HCT116 (cell line): ENCODE results near the gene CCDC15. TPM values are rescaled to one million over a fixed set of nuclear protein-coding genes. Genes with fewer than 3 reads are reported as not detected.

Experiments
- ATAC-seq: fragments of 200-7000 bp; cut with Tn5 transposase; 2 replicates; pipeline ENCODE4 v1.9.1; 2020; ENCODE audit warnings: mild to moderate bottlenecking, moderate library complexity
- BruUV-seq: library from RNA; stranded (reverse); fragments of 400-500 nt; replicated peaks from 2 replicates; lab custom pipeline; 2021; lab: Mats Ljungman, UMichigan
- CTCF ChIA-PET: fragments of 300-600 bp; sonication (Branson Sonifier 250); formaldehyde crosslinking; loops from one replicate; lab custom pipeline; 2021; ENCODE audit warnings: antibody characterized with exemption; lab: Charles Lee
- POLR2A ChIA-PET: fragments of 300-600, 350-600 bp; sonication (Branson Sonifier 250); formaldehyde crosslinking; loops from one replicate; lab custom pipeline; 2021; ENCODE audit warnings: antibody characterized with exemption; lab: Charles Lee
- RAD21 ChIA-PET, 2 experiments: fragments of 300-600 bp; sonication (Branson Sonifier 250); formaldehyde crosslinking; loops; one replicate each; lab custom pipeline; 2023; ENCODE audit warnings: low total read pairs in 2 of 2; ENCODE audit not compliant: uncharacterized antibody in 2 of 2, unreplicated experiment in 2 of 2, low non-redundant PET in 1 of 2; lab: Charles Lee
- DNase-seq: peaks from one replicate; pipeline ENCODE4 v3.0.0-alpha.2; 2010; ENCODE audit warnings: low read depth, low spot score
- H2AFZ ChIP-seq: fragments of 200-600 bp; shearing (Covaris generic), sonication (generic); 2 replicates; pipeline ENCODE4 v1.6.1; 2017; ENCODE audit warnings: low read depth, mixed run types, mixed read lengths, antibody characterized with exemption, low read length; ENCODE audit not compliant: poor library complexity, severe bottlenecking
- H3K27ac ChIP-seq: 2 replicates; pipeline ENCODE4 v1.5.1; 2012; ENCODE audit warnings: low read depth, low read length
- H3K27me3 ChIP-seq: fragments of 200-600 bp; sonication (generic); 2 replicates; pipeline ENCODE4 v1.6.1; 2016; ENCODE audit warnings: mixed run types, low read length, mixed read lengths; ENCODE audit not compliant: insufficient read depth
- H3K36me3 ChIP-seq, 2 experiments: fragments of 200-500 bp in 1 of 2; fragments of 200-600 bp in 1 of 2; sonication (Bioruptor generic) in 1 of 2; sonication (generic) in 1 of 2; 2 replicates each; pipeline versions ENCODE4 v1.5.1 to v1.6.1; 2014 to 2016; ENCODE audit warnings: low read length in 2 of 2, inconsistent platforms in 1 of 2, mixed read lengths in 1 of 2, mixed run types in 1 of 2; ENCODE audit not compliant: insufficient read depth in 2 of 2, control insufficient read depth in 1 of 2
- H3K4me1 ChIP-seq, 2 experiments: fragments of 200-600 bp in 1 of 2; sonication (generic) in 1 of 2; 2 replicates each; pipeline versions ENCODE4 v1.5.1 to v1.6.1; 2012 to 2017; ENCODE audit warnings: low read length in 2 of 2, inconsistent platforms in 1 of 2, mild to moderate bottlenecking in 1 of 2, mixed read lengths in 1 of 2, mixed run types in 1 of 2, moderate library complexity in 1 of 2; ENCODE audit not compliant: insufficient read depth in 2 of 2, control insufficient read depth in 1 of 2
- H3K4me2 ChIP-seq: fragments of 200-600 bp; sonication (generic); 2 replicates; pipeline ENCODE4 v1.6.1; 2017; ENCODE audit warnings: mixed run types, low read length, mixed read lengths
- H3K4me3 ChIP-seq, 2 experiments: fragments of 200-600 bp in 1 of 2; sonication (generic) in 1 of 2; replicated peaks in 1 of 2; 2 replicates each; pipeline ENCODE4 v1.5.1; 2011 to 2016; ENCODE audit warnings: low read length in 2 of 2, control low read depth in 1 of 2, low read depth in 1 of 2, mild to moderate bottlenecking in 1 of 2, mixed read lengths in 1 of 2, mixed run types in 1 of 2
- H3K79me2 ChIP-seq: fragments of 200-600 bp; sonication (generic); 2 replicates; pipeline ENCODE4 v1.6.1; 2017; ENCODE audit warnings: mild to moderate bottlenecking, mixed run types, low read length, moderate library complexity, mixed read lengths; ENCODE audit not compliant: insufficient read depth
- H3K9ac ChIP-seq: fragments of 200-600 bp; sonication (generic); 2 replicates; pipeline ENCODE4 v1.6.1; 2016; ENCODE audit warnings: low read length, mixed read lengths
- H3K9me2 ChIP-seq: fragments of 200-600 bp; sonication (generic), shearing (Covaris generic); 2 replicates; pipeline ENCODE4 v1.6.1; 2017; ENCODE audit warnings: mixed run types, mild to moderate bottlenecking, moderate library complexity; ENCODE audit not compliant: insufficient read depth
- H3K9me3 ChIP-seq, 2 experiments: fragments of 200-500 bp in 1 of 2; fragments of 200-600 bp in 1 of 2; sonication (Bioruptor generic) in 1 of 2; sonication (generic) in 1 of 2; 2 replicates each; pipeline ENCODE4 v1.6.1; 2014 to 2017; ENCODE audit warnings: low read length in 2 of 2, mixed read lengths in 2 of 2, inconsistent platforms in 1 of 2, low read depth in 1 of 2, mild to moderate bottlenecking in 1 of 2, mixed run types in 1 of 2, moderate library complexity in 1 of 2; ENCODE audit not compliant: control insufficient read depth in 1 of 2, insufficient read depth in 1 of 2
- H4K20me1 ChIP-seq: fragments of 200-600 bp; sonication (generic), shearing (Covaris generic); 2 replicates; pipeline ENCODE4 v1.6.1; 2017; ENCODE audit warnings: mixed run types, mild to moderate bottlenecking, moderate library complexity; ENCODE audit not compliant: insufficient read depth
- ATF3 ChIP-seq: IDR thresholded peaks from 2 replicates; pipeline ENCODE4 v1.6.1; 2012
- CBX3 ChIP-seq: IDR thresholded peaks from 2 replicates; pipeline ENCODE4 v1.6.1; 2012; ENCODE audit warnings: low read depth
- CEBPB ChIP-seq: IDR thresholded peaks from 2 replicates; pipeline ENCODE4 v1.6.1; 2012; ENCODE audit warnings: low read depth
- EGR1 ChIP-seq: IDR thresholded peaks from 2 replicates; pipeline ENCODE4 v1.6.1; 2012; ENCODE audit warnings: low read depth
- EZH2 ChIP-seq: fragments of 200-600 bp; sonication (generic); IDR thresholded peaks from 2 replicates; pipeline ENCODE4 v1.6.1; 2017; ENCODE audit warnings: antibody characterized with exemption, mixed run types
- EZH2phosphoT487 ChIP-seq: fragments of 200-600 bp; IDR thresholded peaks from 2 replicates; pipeline ENCODE4 v1.6.1; 2018; ENCODE audit warnings: antibody characterized with exemption, borderline replicate concordance
- FOSL1 ChIP-seq: IDR thresholded peaks from 2 replicates; pipeline ENCODE4 v1.6.1; 2012; ENCODE audit warnings: low read depth
- POLR2A ChIP-seq: IDR thresholded peaks from 2 replicates; pipeline ENCODE4 v1.7.0; 2011; ENCODE audit warnings: borderline replicate concordance; ENCODE audit not compliant: insufficient read depth, insufficient read length; ENCODE audit errors: extremely low read depth
- POLR2AphosphoS5 ChIP-seq: IDR thresholded peaks from 2 replicates; pipeline ENCODE4 v1.6.1; 2011; ENCODE audit warnings: mild to moderate bottlenecking, low read depth, low read length, moderate library complexity
- RAD21 ChIP-seq: IDR thresholded peaks from 2 replicates; pipeline ENCODE4 v1.6.1; 2012; ENCODE audit warnings: low read depth, mild to moderate bottlenecking
- SIN3A ChIP-seq: IDR thresholded peaks from 2 replicates; pipeline ENCODE4 v1.6.1; 2012; ENCODE audit warnings: low read depth
- SP1 ChIP-seq: IDR thresholded peaks from 2 replicates; pipeline ENCODE4 v1.6.1; 2012; ENCODE audit warnings: low read depth
- TCF7L2 ChIP-seq: IDR thresholded peaks from 2 replicates; pipeline ENCODE4 v1.7.0; 2011; ENCODE audit warnings: borderline replicate concordance, inconsistent platforms; ENCODE audit not compliant: insufficient read depth, insufficient read length; ENCODE audit errors: extremely low read depth
- YY1 ChIP-seq: IDR thresholded peaks from 2 replicates; pipeline ENCODE4 v1.6.1; 2011; ENCODE audit warnings: low read length, low read depth, moderate library complexity, mild to moderate bottlenecking; ENCODE audit not compliant: insufficient replicate concordance; ENCODE audit errors: extremely low read depth
- ZFX ChIP-seq: fragments of 450-650 bp; IDR thresholded peaks from 2 replicates; pipeline ENCODE4 v1.6.1; 2017
- ZNF274 ChIP-seq: fragments of 200-500 bp; sonication (Bioruptor generic); IDR thresholded peaks from 2 replicates; pipeline ENCODE4 v1.6.1; 2014; ENCODE audit warnings: mild to moderate bottlenecking, low read depth, low read length, inconsistent platforms
- intact Hi-C: fragments of 100-400 bp; cut with micrococcal nuclease; formaldehyde crosslinking; loops from 2 replicates; pipeline ENCODE4 v1.10.0; 2022
- total RNA-seq: library from RNA; stranded (reverse); gene quantifications from one replicate; pipeline ENCODE4 v1.2.1, GENCODE V29; 2021; ENCODE audit not compliant: unreplicated experiment

CCDC15 gene
- total RNA-seq, 1 experiment from 2014 or later, result 2.4 TPM

- BruUV-seq, result no TSS peak
- intact Hi-C loops, result no loop called here
- no peaks in the 10 kb centered on the region for H3K79me2 ChIP-seq
- CTCF ChIA-PET, result interaction anchor here (1.4 kb wide), 1 partner anchor 68 kb away, joined by 3 read pairs; no protein-coding TSS in a partner anchor
- H3K27ac ChIP-seq, result no peak overlapping the region
- TF ChIP-seq POLR2A (no peak), FOSL1 (no peak), ZFX (no peak), EZH2 (no peak), RAD21 (no peak), YY1 (no peak), TCF7L2 (no peak), POLR2AphosphoS5 (no peak), CEBPB (no peak), ZNF274 (no peak), CBX3 (no peak), ATF3 (no peak), EGR1 (no peak), EZH2phosphoT487 (no peak), SP1 (no peak), SIN3A (no peak)
- no peak overlapping the region for H3K4me3 ChIP-seq
- no peaks in the 10 kb centered on the region for H3K9me3 ChIP-seq
- H3K9me2 ChIP-seq, result no peaks in the 10 kb centered on the region
- no peaks in the 10 kb centered on the region for H4K20me1 ChIP-seq
- no peak overlapping the region for H3K4me2 ChIP-seq
- H3K9ac ChIP-seq, result no peak overlapping the region
- RAD21 ChIA-PET, result no interaction called here
- H3K36me3 ChIP-seq, result no peaks in the 10 kb centered on the region
- ATAC-seq (no peak), DNase-seq (no peak)
- H2AFZ ChIP-seq, result no peak overlapping the region
- peaks cover 0 to 6% of the 10 kb centered on the region in 2 experiments; a peak in 1 of 4 replicates for H3K4me1 ChIP-seq
- POLR2A ChIA-PET, result interaction anchor here (1.3 kb wide), 1 partner anchor 9 kb away, joined by 4 read pairs; the partner anchor contains the start of gene CCDC15
- no peaks in the 10 kb centered on the region for H3K27me3 ChIP-seq
Observed at GRCh38 chr11:124944565-124944964, 9.4 kb upstream of the CCDC15 start.
